Natural killer cell (primary cell): ENCODE data around the gene LRCH3. TPM values are rescaled to one million over a fixed set of nuclear protein-coding genes. Genes with fewer than 3 reads are reported as not detected.
"Not testable (repeated sequence)": the region's sequence is repeated elsewhere in the genome, so short reads cannot be mapped to it uniquely, and the experiment has no call there.

Experiments
- ATAC-seq, 3 donors: fragments of 150-1000 bp in 2 of 3; fragments of 200-7000 bp in 1 of 3; cut with Tn5 transposase; 1 replicate in 1 of 3; 2 replicates in 2 of 3; pipeline ENCODE4 v1.10.0; 2021; ENCODE audit warnings: mild to moderate bottlenecking in 2 of 3, moderate library complexity in 2 of 3
- DNase-seq, 2 donors: peaks; one replicate each; pipeline versions ENCODE4 v3.0.0 to v3.0.0-alpha.2; 2013 to 2021; ENCODE audit warnings: mixed read lengths in 1 of 2
- H3K27ac ChIP-seq: one replicate; pipeline ENCODE4 v1.5.1; 2013; ENCODE audit warnings: mild to moderate bottlenecking, low read length
- H3K27me3 ChIP-seq: one replicate; pipeline ENCODE4 v1.6.1; 2013; ENCODE audit warnings: low read length; ENCODE audit not compliant: control insufficient read depth, insufficient read depth
- H3K36me3 ChIP-seq: one replicate; pipeline ENCODE4 v1.6.1; 2013; ENCODE audit warnings: low read length; ENCODE audit not compliant: control insufficient read depth, insufficient read depth
- H3K4me1 ChIP-seq: one replicate; pipeline ENCODE4 v1.6.1; 2013; ENCODE audit warnings: low read length; ENCODE audit not compliant: control insufficient read depth, insufficient read depth
- H3K4me3 ChIP-seq: one replicate; pipeline ENCODE4 v1.5.1; 2013; ENCODE audit warnings: low read length
- H3K9me3 ChIP-seq: one replicate; pipeline ENCODE4 v1.6.1; 2013; ENCODE audit warnings: low read length; ENCODE audit not compliant: control insufficient read depth, insufficient read depth
- H3K27ac Mint-ChIP-seq, 2 donors: one replicate each; pipeline ENCODE4 v1.8.0; 2022; ENCODE audit warnings: mild to moderate bottlenecking in 2 of 2, mixed read lengths in 2 of 2, moderate library complexity in 1 of 2
- H3K27me3 Mint-ChIP-seq, 2 donors: one replicate each; pipeline ENCODE4 v1.8.0; 2022; ENCODE audit warnings: low read depth in 2 of 2, mixed read lengths in 2 of 2
- H3K36me3 Mint-ChIP-seq: one replicate; pipeline ENCODE4 v1.8.0; 2022; ENCODE audit warnings: mixed read lengths
- H3K4me1 Mint-ChIP-seq, 2 donors: one replicate each; pipeline ENCODE4 v1.8.0; 2022; ENCODE audit warnings: mixed read lengths in 2 of 2
- H3K4me3 Mint-ChIP-seq: one replicate; pipeline ENCODE4 v1.8.0; 2022; ENCODE audit warnings: mild to moderate bottlenecking, moderate library complexity, mixed read lengths
- H3K9me3 Mint-ChIP-seq, 2 donors: one replicate each; pipeline ENCODE4 v1.8.0; 2022; ENCODE audit warnings: mixed read lengths in 2 of 2
- WGBS: methylation state at CpG from one replicate; pipeline ENCODE4 v1.1.7; 2013; ENCODE audit warnings: missing lambda C conversion rate; ENCODE audit not compliant: insufficient coverage; 5-methylcytosine and 5-hydroxymethylcytosine counted together
- intact Hi-C: fragments of 100-400 bp; cut with micrococcal nuclease; formaldehyde crosslinking; loops from one replicate; pipeline ENCODE4 v1.14.2; 2022
- total RNA-seq, 4 donors: library from RNA; stranded (reverse); fragments of 120-200 nt in 1 of 4; gene quantifications; one replicate each; pipeline versions ENCODE4 v1.2.3 to v1.2.4, GENCODE V29; 2013 to 2022
- TF ChIP-seq, protein P1 (sequence below): fragments of 200-600 bp; IDR thresholded peaks from one replicate; pipeline ENCODE4 v1.8.0; 2022; ENCODE audit warnings: antibody characterized with exemption

The LRCH3 gene
- total RNA-seq, 3 donors from 2014 or later (not counting 1 experiment from before 2014, with no cell fraction given) = 68.1 to 90.5 (median 90.3) TPM

DNA sequence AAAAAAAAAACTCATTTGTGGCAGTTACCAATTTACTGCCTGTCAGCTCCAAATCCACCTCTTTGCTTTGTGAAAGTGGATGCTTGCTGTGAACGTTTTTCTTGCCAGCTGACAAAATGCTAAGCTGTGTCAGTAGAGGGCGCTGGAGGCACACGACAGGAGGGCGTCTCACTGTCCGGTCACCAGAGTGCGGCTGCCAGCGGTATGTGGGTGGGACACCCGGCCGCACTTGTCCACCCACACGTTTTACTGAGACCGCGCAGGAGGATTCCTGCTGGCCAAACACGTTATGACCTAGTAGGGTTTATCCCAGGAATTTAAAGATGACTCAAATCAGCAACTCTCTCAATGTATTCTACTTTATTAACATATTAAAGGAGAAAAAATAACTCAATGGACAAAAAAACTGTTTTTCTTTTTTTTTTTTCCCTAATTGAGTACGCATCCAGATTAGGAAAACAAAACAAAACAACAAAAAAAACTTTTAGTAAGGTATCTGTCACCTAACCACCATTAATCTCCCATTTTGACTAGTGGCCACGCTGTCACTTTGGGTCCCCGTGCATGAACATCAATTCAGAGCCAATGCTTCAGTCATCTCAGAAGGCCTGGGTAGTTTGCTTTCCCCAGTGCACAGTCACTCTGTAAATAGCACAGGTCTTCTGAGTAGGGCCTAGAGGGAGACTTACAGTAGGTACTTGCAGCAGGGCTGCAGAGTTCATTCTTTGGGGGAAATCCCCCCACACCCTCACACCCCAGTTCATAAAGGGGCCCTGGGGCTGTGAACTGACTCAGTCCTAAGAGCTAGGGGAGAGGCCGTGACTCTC is 115.2 kb downstream of the LRCH3 start:
- peaks cover 0 to 6% of the 10 kb centered on the region in 2 donors for H3K4me1 Mint-ChIP-seq
- peak overlapping the region in 1 of 2 donors; percentile 13 for H3K27ac Mint-ChIP-seq
- ATAC-seq = peak; percentile 88 to 91 (median 89)
- no peaks in the 10 kb centered on the region for H3K36me3 Mint-ChIP-seq
- no peaks in the 10 kb centered on the region for H3K9me3 Mint-ChIP-seq
- Histone ChIP-seq H3K4me1 (peaks cover 4% of the 10 kb centered on the region), H3K27me3 (no peaks in the 10 kb centered on the region), H3K27ac (no peak overlapping the region), H3K36me3 (no peaks in the 10 kb centered on the region), H3K4me3 (no peak overlapping the region), H3K9me3 (no peaks in the 10 kb centered on the region)
- intact Hi-C loops = loop anchor here (1.0 to 10.0 kb wide), 2 partner anchors 37 to 179 kb away; no protein-coding TSS in a partner anchor
- TF ChIP-seq, protein P1, sequence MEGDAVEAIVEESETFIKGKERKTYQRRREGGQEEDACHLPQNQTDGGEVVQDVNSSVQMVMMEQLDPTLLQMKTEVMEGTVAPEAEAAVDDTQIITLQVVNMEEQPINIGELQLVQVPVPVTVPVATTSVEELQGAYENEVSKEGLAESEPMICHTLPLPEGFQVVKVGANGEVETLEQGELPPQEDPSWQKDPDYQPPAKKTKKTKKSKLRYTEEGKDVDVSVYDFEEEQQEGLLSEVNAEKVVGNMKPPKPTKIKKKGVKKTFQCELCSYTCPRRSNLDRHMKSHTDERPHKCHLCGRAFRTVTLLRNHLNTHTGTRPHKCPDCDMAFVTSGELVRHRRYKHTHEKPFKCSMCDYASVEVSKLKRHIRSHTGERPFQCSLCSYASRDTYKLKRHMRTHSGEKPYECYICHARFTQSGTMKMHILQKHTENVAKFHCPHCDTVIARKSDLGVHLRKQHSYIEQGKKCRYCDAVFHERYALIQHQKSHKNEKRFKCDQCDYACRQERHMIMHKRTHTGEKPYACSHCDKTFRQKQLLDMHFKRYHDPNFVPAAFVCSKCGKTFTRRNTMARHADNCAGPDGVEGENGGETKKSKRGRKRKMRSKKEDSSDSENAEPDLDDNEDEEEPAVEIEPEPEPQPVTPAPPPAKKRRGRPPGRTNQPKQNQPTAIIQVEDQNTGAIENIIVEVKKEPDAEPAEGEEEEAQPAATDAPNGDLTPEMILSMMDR = peak; percentile 95
- H3K4me3 Mint-ChIP-seq = no peak overlapping the region
- H3K27me3 Mint-ChIP-seq = peaks cover 0 to 2% of the 10 kb centered on the region in 2 donors
- WGBS = 17% methylated on average over 16 of the region's 17 CpGs
- DNase-seq = peak; percentile 68 to 88

DNA sequence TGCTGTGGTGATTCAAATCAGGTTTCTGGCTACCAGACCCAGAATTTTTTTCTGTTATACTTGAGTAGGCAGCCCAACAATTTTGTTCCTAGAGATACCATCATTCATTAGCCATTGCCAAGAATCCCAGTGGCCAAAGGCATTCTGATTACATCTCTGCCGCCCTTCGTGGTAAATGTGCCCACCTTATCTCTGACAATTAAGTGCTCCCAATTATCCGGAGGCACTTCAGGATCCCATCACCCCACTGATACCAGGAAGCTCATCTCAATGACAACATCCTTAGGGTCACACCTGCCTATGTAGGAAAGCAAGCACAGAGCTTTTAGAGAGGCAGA is 115.8 kb downstream of the LRCH3 start:
- intact Hi-C loops = loop anchor here (1.0 to 10.0 kb wide), 2 partner anchors 36 to 178 kb away; no protein-coding TSS in a partner anchor
- ATAC-seq (no peak), DNase-seq (no peak)
- TF ChIP-seq, protein P1 = no peak
- H3K9me3 Mint-ChIP-seq = no peaks in the 10 kb centered on the region
- 63% methylated on average over 3 of the region's 3 CpGs for WGBS
- H3K27me3 Mint-ChIP-seq = no peaks in the 10 kb centered on the region
- Histone ChIP-seq H3K27me3 (no peaks in the 10 kb centered on the region), H3K36me3 (no peaks in the 10 kb centered on the region), H3K4me1 (peaks cover 4% of the 10 kb centered on the region), H3K4me3 (no peak overlapping the region), H3K27ac (no peak overlapping the region), H3K9me3 (no peaks in the 10 kb centered on the region)
- no peaks in the 10 kb centered on the region for H3K36me3 Mint-ChIP-seq
- no peak overlapping the region for H3K4me3 Mint-ChIP-seq
- H3K27ac Mint-ChIP-seq = peak overlapping the region in 1 of 2 donors; percentile 13
- peaks cover 0 to 6% of the 10 kb centered on the region in 2 donors for H3K4me1 Mint-ChIP-seq

DNA sequence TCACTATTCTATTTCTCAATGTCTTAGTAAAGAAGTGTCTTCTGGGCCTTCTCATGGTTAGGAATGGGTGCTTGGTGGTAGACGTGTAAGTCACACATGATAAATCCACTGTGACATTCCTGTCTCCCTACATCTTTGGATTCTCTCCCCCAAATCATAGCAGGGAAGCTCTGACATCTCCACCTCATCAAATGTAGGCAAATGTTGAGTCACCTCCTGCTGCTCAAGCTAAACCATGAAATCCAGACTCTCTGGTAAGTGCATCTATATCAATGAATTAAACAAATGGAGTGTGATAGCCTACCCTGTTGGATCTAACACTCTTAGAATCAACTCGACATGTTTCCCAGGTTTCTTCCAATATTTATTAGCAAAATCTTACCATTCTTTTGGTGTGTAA is 116.1 kb downstream of the LRCH3 start:
- Mint-ChIP-seq H3K9me3 (no peaks in the 10 kb centered on the region), H3K4me3 (no peak overlapping the region), H3K4me1 (peaks cover 0 to 6% of the 10 kb centered on the region in 2 donors), H3K27ac (peak overlapping the region in 1 of 2 donors; percentile 13), H3K27me3 (no peaks in the 10 kb centered on the region), H3K36me3 (no peaks in the 10 kb centered on the region)
- no peaks in the 10 kb centered on the region for H3K36me3 ChIP-seq
- no peak overlapping the region for H3K4me3 ChIP-seq
- no peaks in the 10 kb centered on the region for H3K27me3 ChIP-seq
- WGBS = 78% methylated on average over 1 of the region's 2 CpGs
- peaks cover 4% of the 10 kb centered on the region for H3K4me1 ChIP-seq
- TF ChIP-seq, protein P1 = no peak
- no peak overlapping the region for H3K27ac ChIP-seq
- H3K9me3 ChIP-seq = no peaks in the 10 kb centered on the region
- no peak for ATAC-seq
- intact Hi-C loops = loop anchor here (10.0 kb wide), 1 partner anchor 178 kb away; no protein-coding TSS in a partner anchor
- no peak for DNase-seq

DNA sequence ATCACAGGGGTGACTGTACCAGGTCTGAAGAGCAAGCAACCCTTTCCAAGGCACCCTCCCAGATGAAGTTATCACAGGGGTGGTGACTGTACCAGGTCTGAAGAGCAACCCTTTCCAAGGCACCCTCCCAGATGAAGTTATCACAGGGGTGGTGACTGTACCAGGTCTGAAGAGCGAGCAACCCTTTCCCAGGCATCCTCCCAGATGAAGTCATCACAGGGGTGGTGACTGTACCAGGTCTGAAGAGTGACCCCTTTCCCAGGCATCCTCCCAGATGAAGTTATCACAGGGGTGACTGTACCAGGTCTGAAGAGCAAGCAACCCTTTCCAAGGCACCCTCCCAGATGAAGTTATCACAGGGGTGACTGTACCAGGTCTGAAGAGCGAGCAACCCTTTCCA is 117.5 kb downstream of the LRCH3 start:
- H3K27me3 Mint-ChIP-seq, H3K4me3 ChIP-seq, H3K36me3 Mint-ChIP-seq, H3K4me3 Mint-ChIP-seq, H3K9me3 ChIP-seq, H3K27ac ChIP-seq, DNase-seq, H3K27ac Mint-ChIP-seq, H3K4me1 ChIP-seq, ATAC-seq, H3K36me3 ChIP-seq, H3K9me3 Mint-ChIP-seq, H3K27me3 ChIP-seq, H3K4me1 Mint-ChIP-seq: not testable (repeated sequence)
- intact Hi-C loops = loop anchor here (10.0 kb wide), 1 partner anchor 176 kb away; no protein-coding TSS in a partner anchor
- WGBS = 94% methylated on average over 2 of the region's 2 CpGs
